K562 (cell line): Measurements from ENCODE around the gene ZGLP1. TPM values are rescaled to one million over a fixed set of nuclear protein-coding genes. Genes with fewer than 3 reads are reported as not detected.
A peak's percentile ranks its signal among the peaks of the same experiment; 100 is the strongest.

Source experiments
- CHD2 ChIP-seq: IDR thresholded peaks from 2 replicates; pipeline ENCODE4 v1.6.1; 2011; ENCODE audit warnings: low read depth, low read length
- E2F1 ChIP-seq: sonication (generic); formaldehyde crosslinking; IDR thresholded peaks from 2 replicates; pipeline ENCODE4 v1.8.1; 2023; ENCODE audit warnings: mild to moderate bottlenecking, missing genetic modification reagents, moderate library complexity
- FOXK2 ChIP-seq, 2 experiments: fragments of 450-650 bp; IDR thresholded peaks in 1 of 2; conservative IDR thresholded peaks in 1 of 2; 2 replicates each; pipeline ENCODE4 v1.6.1; 2016; ENCODE audit warnings: low read depth in 2 of 2, mild to moderate bottlenecking in 1 of 2
- MAZ ChIP-seq, 2 experiments: fragments of 450-650 bp in 1 of 2; sonication (generic) in 1 of 2; formaldehyde crosslinking; IDR thresholded peaks in 1 of 2; conservative IDR thresholded peaks in 1 of 2; 2 replicates each; pipeline versions ENCODE4 v1.4.0 to v1.5.0; 2020; ENCODE audit warnings: mild to moderate bottlenecking in 1 of 2, missing genetic modification reagents in 1 of 2
- THAP12 ChIP-seq: fragments of 250-450 bp; sonication (Bioruptor Pico); IDR thresholded peaks from 2 replicates; pipeline ENCODE4 v1.9.0; 2021; ENCODE audit warnings: mild to moderate bottlenecking, inconsistent platforms
- ZC3H8 ChIP-seq: fragments of 450-650 bp; IDR thresholded peaks from 2 replicates; pipeline ENCODE4 v1.6.1; 2017
- polyA plus RNA-seq, 8 experiments: library from polyadenylated mRNA; depleted of rRNA in 4 of 8; stranded (reverse) in 5 of 8; unstranded in 3 of 8; fragments of >200 nt; fragmentation: Nextera tagmentation in 2 of 8; fragmentation: Illumina TruSeq in 1 of 8; extraction: Ambion mirVana in 2 of 8; extraction: Trizol in 1 of 8; gene quantifications; 2 replicates each; pipeline versions ENCODE4 v1.2.1 to v1.2.3, GENCODE V29; 2011 to 2014; ENCODE audit warnings: inconsistent platforms in 1 of 8, missing spikeins in 1 of 8
- total RNA-seq, 7 experiments: library from RNA; depleted of rRNA in 6 of 7; stranded (reverse); fragments of >200 nt in 6 of 7; fragmentation: Illumina TruSeq in 2 of 7; extraction: Trizol in 2 of 7; gene quantifications; 2 replicates each; pipeline versions ENCODE4 v1.2.1 to v1.2.3, GENCODE V29; 2011 to 2021; ENCODE audit warnings: low replicate concordance in 1 of 7
- TF ChIP-seq, protein P1 (sequence below): fragments of 250-450 bp; sonication (Bioruptor Pico); IDR thresholded peaks from 2 replicates; pipeline ENCODE4 v1.8.0; 2021; ENCODE audit warnings: moderate library complexity, mild to moderate bottlenecking, inconsistent platforms

Gene ZGLP1
- total and polyA plus RNA-seq, 9 of the 15 experiments (the other 6 are each of a cell fraction or from before 2014, with no cell fraction given), result 0.24 to 4.5 (median 2.2) TPM

DNA sequence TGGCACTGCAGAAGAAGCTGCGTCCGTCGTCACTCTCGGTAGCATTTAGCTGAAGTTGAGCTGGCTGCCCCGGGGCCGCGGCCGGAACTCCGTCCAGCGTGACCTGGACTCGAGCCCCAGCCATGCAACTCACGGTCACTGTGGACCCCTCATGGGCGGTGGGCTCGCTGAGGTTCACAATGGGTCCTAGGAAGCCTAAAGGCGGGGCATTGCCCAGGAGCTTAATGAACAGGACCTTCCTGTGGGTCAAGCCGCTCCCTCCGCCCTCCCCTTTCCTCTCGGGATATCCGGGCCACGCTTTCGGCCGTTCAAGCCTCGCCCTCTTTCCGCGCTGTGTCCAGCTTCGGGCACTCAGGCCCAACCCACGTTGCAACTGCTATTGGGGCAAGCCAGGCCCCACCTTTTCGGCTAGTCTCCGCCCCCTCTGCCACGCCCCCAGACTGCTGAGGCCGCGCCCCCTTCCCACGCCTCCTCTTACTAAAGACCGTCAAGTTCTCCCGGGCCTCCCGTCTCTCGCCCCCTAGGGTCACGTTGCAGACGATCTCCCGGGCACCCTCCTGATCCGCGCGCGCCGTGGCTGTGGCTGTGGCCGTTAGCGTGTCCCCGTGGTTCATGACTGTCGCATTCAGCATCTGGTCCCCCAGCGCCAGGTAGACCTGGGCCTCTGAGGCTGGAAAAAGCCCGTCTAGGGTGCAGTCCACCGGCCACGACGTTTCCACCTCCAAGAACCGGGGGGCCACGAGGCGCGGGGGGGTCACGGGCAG lies 25.2 kb upstream of the ZGLP1 start (continued):
- TF ChIP-seq THAP12 (CRISPR knock-in tag) (peak; percentile 4; the same call in 1 of the 2 replicates), CHD2 (no peak), E2F1 (CRISPR knock-in tag) (0 out of 2 replicates have a peak, but pooled peaks have one; percentile 11), MAZ (CRISPR knock-in tag; conservative IDR thresholded peaks at IDR 0.05 in 1 of 2, IDR thresholded peaks at IDR 0.05 in 1 of 2) (peak; percentile 37 to 71; a peak in 3 of 4 replicates), FOXK2 (conservative IDR thresholded peaks at IDR 0.05 in 1 of 2, IDR thresholded peaks at IDR 0.05 in 1 of 2; ENCODE audit: low read depth in 2 of 2) (peak in 1 of 2 experiments; percentile 48; a peak in 1 of 4 replicates), ZC3H8 (no peak)
- TF ChIP-seq, protein P1, sequence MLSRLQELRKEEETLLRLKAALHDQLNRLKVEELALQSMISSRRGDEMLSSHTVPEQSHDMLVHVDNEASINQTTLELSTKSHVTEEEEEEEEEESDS (CRISPR knock-in tag), result no peak
